RWPE2 (cell line): Measurements from ENCODE around the gene SLC47A2.
"Not testable (repeated sequence)": the region's sequence is repeated elsewhere in the genome, so short reads cannot be mapped to it uniquely, and the experiment has no call there.

Experiments used
- ATAC-seq: fragments of 200-7000 bp; cut with Tn5 transposase; 3 replicates; pipeline ENCODE4 v1.9.1; 2021; ENCODE audit warnings: low read depth
- DNase-seq: peaks from one replicate; pipeline ENCODE4 v3.0.0-alpha.2; 2020; ENCODE audit warnings: low spot score
- H3K27ac ChIP-seq: fragments of 450-650 bp; 2 replicates; pipeline ENCODE4 v1.5.1; 2017; ENCODE audit warnings: mild to moderate bottlenecking; ENCODE audit not compliant: poor library complexity, severe bottlenecking
- H3K27me3 ChIP-seq: fragments of 250-450 bp; sonication (Bioruptor Pico); 2 replicates; pipeline ENCODE4 v1.5.1; 2021; ENCODE audit warnings: mild to moderate bottlenecking, moderate library complexity; ENCODE audit not compliant: insufficient read depth, poor library complexity, severe bottlenecking
- H3K36me3 ChIP-seq: fragments of 250-450 bp; sonication (Bioruptor Pico); 2 replicates; pipeline ENCODE4 v1.5.1; 2020; ENCODE audit warnings: low read depth, mild to moderate bottlenecking, moderate library complexity
- H3K4me1 ChIP-seq: fragments of 250-450 bp; sonication (Bioruptor Pico); 2 replicates; pipeline ENCODE4 v1.5.1; 2021; ENCODE audit warnings: mild to moderate bottlenecking, moderate library complexity; ENCODE audit not compliant: insufficient read depth, poor library complexity, severe bottlenecking
- H3K4me3 ChIP-seq: fragments of 250-450 bp; sonication (Bioruptor Pico); 2 replicates; pipeline ENCODE4 v1.5.1; 2021; ENCODE audit warnings: mild to moderate bottlenecking, moderate library complexity; ENCODE audit not compliant: severe bottlenecking
- H3K9me3 ChIP-seq: fragments of 250-450 bp; sonication (Bioruptor Pico); 2 replicates; pipeline ENCODE4 v1.5.1; 2021; ENCODE audit warnings: mild to moderate bottlenecking, moderate library complexity; ENCODE audit not compliant: severe bottlenecking
- TF ChIP-seq, protein P1 (sequence below): fragments of 450-650 bp; IDR thresholded peaks from one replicate; pipeline ENCODE4 v1.5.1; 2017; ENCODE audit warnings: mild to moderate bottlenecking, moderate library complexity; ENCODE audit not compliant: poor library complexity, severe bottlenecking

The SLC47A2 gene

DNA sequence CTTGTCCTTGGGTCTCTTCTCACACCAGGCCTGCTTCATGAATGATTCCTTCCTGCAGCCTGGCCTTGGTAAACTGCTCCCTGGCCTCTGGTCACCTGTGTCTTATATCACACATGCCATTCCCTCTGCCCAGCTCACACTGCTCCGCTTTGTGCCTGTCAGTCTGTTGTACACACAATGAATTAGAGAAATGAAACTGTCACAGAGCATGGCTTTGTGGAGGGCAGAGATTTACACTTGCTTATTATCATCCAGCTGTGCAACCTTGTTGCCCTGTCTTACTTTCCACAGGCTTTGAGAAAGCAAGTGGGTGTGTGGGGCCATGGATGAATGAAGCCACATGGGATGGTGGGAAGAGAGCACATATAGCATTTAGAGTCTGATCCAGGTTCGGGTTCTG, 45.5 kb downstream of the SLC47A2 start:
- H3K9me3 ChIP-seq, result no peaks in the 10 kb centered on the region
- H3K4me3 ChIP-seq, result no peak overlapping the region
- TF ChIP-seq, protein P1, sequence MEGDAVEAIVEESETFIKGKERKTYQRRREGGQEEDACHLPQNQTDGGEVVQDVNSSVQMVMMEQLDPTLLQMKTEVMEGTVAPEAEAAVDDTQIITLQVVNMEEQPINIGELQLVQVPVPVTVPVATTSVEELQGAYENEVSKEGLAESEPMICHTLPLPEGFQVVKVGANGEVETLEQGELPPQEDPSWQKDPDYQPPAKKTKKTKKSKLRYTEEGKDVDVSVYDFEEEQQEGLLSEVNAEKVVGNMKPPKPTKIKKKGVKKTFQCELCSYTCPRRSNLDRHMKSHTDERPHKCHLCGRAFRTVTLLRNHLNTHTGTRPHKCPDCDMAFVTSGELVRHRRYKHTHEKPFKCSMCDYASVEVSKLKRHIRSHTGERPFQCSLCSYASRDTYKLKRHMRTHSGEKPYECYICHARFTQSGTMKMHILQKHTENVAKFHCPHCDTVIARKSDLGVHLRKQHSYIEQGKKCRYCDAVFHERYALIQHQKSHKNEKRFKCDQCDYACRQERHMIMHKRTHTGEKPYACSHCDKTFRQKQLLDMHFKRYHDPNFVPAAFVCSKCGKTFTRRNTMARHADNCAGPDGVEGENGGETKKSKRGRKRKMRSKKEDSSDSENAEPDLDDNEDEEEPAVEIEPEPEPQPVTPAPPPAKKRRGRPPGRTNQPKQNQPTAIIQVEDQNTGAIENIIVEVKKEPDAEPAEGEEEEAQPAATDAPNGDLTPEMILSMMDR, result no peak
- DNase-seq, result no peak
- no peaks in the 10 kb centered on the region for H3K4me1 ChIP-seq
- ATAC-seq, result no peak
- no peak overlapping the region for H3K27ac ChIP-seq
- no peaks in the 10 kb centered on the region for H3K27me3 ChIP-seq
- peaks cover 61% of the 10 kb centered on the region for H3K36me3 ChIP-seq

DNA sequence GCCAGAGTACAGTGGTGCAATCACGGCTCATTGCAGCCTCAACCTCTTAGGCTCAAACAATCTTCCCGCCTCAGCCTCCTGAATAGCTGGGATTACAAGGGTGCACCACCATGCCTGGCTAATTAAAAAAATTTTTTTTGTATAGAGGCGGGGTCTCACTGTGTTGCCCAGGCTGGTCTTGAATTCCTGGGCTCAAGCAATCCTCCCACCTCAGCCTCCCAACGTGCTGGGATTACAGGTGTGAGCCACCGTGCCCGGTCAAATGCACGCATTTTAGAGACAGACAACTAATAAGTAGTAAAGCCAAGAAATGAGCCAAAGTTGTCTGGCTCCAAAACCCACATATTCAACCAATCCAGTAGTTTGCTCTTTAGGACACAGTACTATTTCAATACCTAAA, 46.7 kb downstream of the SLC47A2 start:
- ATAC-seq, result not testable (repeated sequence)
- peaks cover 60% of the 10 kb centered on the region for H3K36me3 ChIP-seq

DNA sequence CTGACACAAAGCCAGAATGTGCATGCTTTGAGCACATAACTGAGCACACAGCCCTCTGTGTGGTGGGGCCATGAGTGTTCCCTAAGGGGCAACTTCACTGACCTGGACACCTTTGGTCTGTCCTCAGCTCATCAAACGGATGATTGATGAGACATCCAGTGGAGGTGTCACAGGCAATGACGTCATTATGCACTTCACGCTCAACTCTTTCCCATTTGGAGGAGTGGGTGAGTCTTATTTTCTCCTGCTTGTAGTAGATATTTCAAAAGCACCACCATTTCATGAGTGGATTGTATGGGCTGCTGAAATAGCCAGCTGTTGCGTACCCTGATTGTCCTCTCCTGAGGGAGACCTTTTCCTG, 51.6 kb downstream of the SLC47A2 start:
- H3K36me3 ChIP-seq, result peaks cover 65% of the 10 kb centered on the region
- H3K27ac ChIP-seq, result no peak overlapping the region
- TF ChIP-seq, protein P1, result no peak
- DNase-seq (no peak), ATAC-seq (no peak)
- H3K9me3 ChIP-seq, result no peaks in the 10 kb centered on the region
- H3K4me3 ChIP-seq, result no peak overlapping the region
- H3K4me1 ChIP-seq, result no peaks in the 10 kb centered on the region
- H3K27me3 ChIP-seq, result no peaks in the 10 kb centered on the region

More for the DNA sequence above, 46.7 kb downstream of the SLC47A2 start:
- H3K9me3 ChIP-seq, H3K27me3 ChIP-seq, H3K4me1 ChIP-seq, H3K27ac ChIP-seq, DNase-seq, H3K4me3 ChIP-seq: not testable (repeated sequence)

DNA sequence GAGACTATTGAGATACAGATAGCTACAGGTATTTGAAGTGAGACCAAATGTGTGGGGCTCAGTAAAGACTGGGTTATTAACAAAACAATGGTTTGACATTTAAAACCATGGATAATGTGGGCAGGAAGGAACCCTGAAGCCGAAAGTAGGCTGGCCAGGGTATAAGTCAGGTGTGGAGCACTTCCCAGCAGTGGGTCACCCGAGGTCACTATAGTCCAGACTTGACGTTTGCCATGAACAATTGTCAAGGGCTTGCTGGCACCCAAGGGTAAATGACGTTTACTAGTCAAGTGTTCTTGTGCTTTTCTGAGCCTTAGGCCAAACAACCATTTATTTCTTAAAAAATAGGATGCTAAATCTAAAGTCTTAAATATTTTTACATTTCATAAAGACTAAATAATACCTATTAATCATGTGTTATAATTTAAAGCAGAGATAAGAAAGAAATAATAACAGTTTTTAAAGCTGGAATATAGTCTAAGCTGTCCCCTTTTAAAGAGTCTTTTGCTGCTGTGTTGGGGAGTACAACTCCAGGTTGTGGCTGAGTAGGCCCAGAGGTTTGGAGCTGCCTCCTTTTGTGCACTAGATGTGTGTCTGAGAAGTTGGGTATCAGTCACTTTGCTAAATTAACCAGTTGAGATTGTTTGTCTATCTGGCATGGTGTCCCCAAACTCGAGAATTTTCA, 52.1 kb downstream of the SLC47A2 start:
- TF ChIP-seq, protein P1, result no peak
- H3K27me3 ChIP-seq, result no peaks in the 10 kb centered on the region
- H3K4me1 ChIP-seq, result no peaks in the 10 kb centered on the region
- H3K27ac ChIP-seq, result no peak overlapping the region
- ATAC-seq (no peak), DNase-seq (no peak)
- H3K4me3 ChIP-seq, result no peak overlapping the region
- no peaks in the 10 kb centered on the region for H3K9me3 ChIP-seq
- H3K36me3 ChIP-seq, result peaks cover 60% of the 10 kb centered on the region

DNA sequence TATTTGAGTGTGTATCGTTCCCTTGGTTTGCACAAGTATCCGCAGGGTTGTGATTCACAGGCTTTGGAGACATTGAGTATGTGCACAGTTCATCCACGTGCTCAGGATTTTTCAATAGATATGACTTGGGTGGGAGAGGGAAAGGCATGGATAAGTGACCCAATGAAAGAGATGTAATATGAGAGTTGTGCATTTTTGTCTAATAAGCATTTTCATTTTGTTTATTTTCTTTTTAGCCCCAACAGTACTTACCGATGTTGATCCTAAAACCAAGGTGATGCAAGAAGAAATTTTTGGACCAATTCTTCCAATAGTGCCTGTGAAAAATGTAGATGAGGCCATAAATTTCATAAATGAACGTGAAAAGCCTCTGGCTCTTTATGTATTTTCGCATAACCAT, 53.3 kb downstream of the SLC47A2 start:
- TF ChIP-seq, protein P1, result no peak
- Histone ChIP-seq H3K27me3 (no peaks in the 10 kb centered on the region), H3K9me3 (no peaks in the 10 kb centered on the region), H3K4me1 (no peaks in the 10 kb centered on the region), H3K27ac (no peak overlapping the region), H3K4me3 (no peak overlapping the region), H3K36me3 (peaks cover 62% of the 10 kb centered on the region)
- DNase-seq, result no peak
- no peak for ATAC-seq
